Glomerular endothelial cell (primary cell): Measurements from ENCODE around the gene PRDX6. TPM values are rescaled to one million over a fixed set of nuclear protein-coding genes. Genes with fewer than 3 reads are reported as not detected.

ENCODE experiments used
- total RNA-seq: library from RNA; depleted of rRNA; stranded (reverse); fragments of >200 nt; gene quantifications from 2 replicates; pipeline ENCODE4 v1.2.3, GENCODE V29; 2015

The PRDX6 gene
- total RNA-seq, 1 donor from 2014 or later, result 230 TPM

Other genes starting within 250 kb of the PRDX6 start
- not detected in 2 replicates for gene SLC9C2, start 125.7 kb downstream of the PRDX6 start, total RNA-seq
- gene TEX50, start 158.0 kb downstream of the PRDX6 start, total RNA-seq, result not detected in 2 replicates
- 0.64 TPM in 1 of 2 replicates, not detected in the other for gene ANKRD45, start 192.5 kb downstream of the PRDX6 start, total RNA-seq
- 23.0 and 29.4 TPM in 2 replicates for gene KLHL20, start 237.6 kb downstream of the PRDX6 start, total RNA-seq